Keratinocyte (primary cell): ENCODE measurements around the gene COPZ2. TPM values are rescaled to one million over a fixed set of nuclear protein-coding genes. Genes with fewer than 3 reads are reported as not detected.
"Not testable (repeated sequence)": the region's sequence is repeated elsewhere in the genome, so short reads cannot be mapped to it uniquely, and the experiment has no call there.

Experiments used
- DNase-seq: peaks from one replicate; pipeline ENCODE4 v3.0.0-alpha.2; 2011; ENCODE audit warnings: low read depth, missing footprints, low spot score
- FAIRE-seq: peaks from 2 replicates; lab custom pipeline; 2011; peaks lifted over from hg19 to GRCh38; lab: Jason Lieb, UNC
- H2AFZ ChIP-seq: 2 replicates; pipeline ENCODE4 v1.6.0; 2012; ENCODE audit warnings: low read length, control low read depth, inconsistent platforms; ENCODE audit not compliant: control insufficient read depth
- H3K27ac ChIP-seq: 2 replicates; pipeline ENCODE4 v1.5.1; 2011; ENCODE audit warnings: low read length; ENCODE audit not compliant: control insufficient read depth, insufficient read depth
- H3K27me3 ChIP-seq: 3 replicates; pipeline ENCODE4 v1.6.0; 2011; ENCODE audit warnings: low read length; ENCODE audit not compliant: control insufficient read depth, insufficient read depth; ENCODE audit errors: extremely low read depth
- H3K36me3 ChIP-seq, 2 experiments: 2 replicates in 1 of 2; 3 replicates in 1 of 2; pipeline ENCODE4 v1.5.1; 2011; ENCODE audit warnings: low read length in 2 of 2, mild to moderate bottlenecking in 1 of 2; ENCODE audit not compliant: control insufficient read depth in 2 of 2, insufficient read depth in 2 of 2; ENCODE audit errors: extremely low read depth in 1 of 2
- H3K4me1 ChIP-seq: 3 replicates; pipeline ENCODE4 v1.5.1; 2011; ENCODE audit warnings: low read length; ENCODE audit not compliant: control insufficient read depth, insufficient read depth; ENCODE audit errors: extremely low read depth
- H3K4me2 ChIP-seq: 3 replicates; pipeline ENCODE4 v1.6.0; 2011; ENCODE audit warnings: low read depth, low read length; ENCODE audit not compliant: control insufficient read depth, insufficient read depth; ENCODE audit errors: extremely low read depth
- H3K4me3 ChIP-seq, 3 experiments: fragments of 200-600 bp in 1 of 3; sonication (generic) in 1 of 3; 2 replicates in 2 of 3; 3 replicates in 1 of 3; pipeline ENCODE4 v1.5.1; 2011 to 2016; ENCODE audit warnings: low read length in 3 of 3, mild to moderate bottlenecking in 3 of 3, control low read depth in 2 of 3, inconsistent platforms in 1 of 3, low read depth in 1 of 3, mixed read lengths in 1 of 3, mixed run types in 1 of 3, moderate library complexity in 1 of 3; ENCODE audit not compliant: control insufficient read depth in 2 of 3, insufficient read depth in 2 of 3; ENCODE audit errors: extremely low read depth in 1 of 3
- H3K79me2 ChIP-seq: 2 replicates; pipeline ENCODE4 v1.6.0; 2012; ENCODE audit warnings: low read length; ENCODE audit not compliant: control insufficient read depth, insufficient read depth
- H3K9ac ChIP-seq: 3 replicates; pipeline ENCODE4 v1.6.0; 2011; ENCODE audit warnings: low read length; ENCODE audit not compliant: control insufficient read depth, insufficient read depth; ENCODE audit errors: extremely low read depth
- H3K9me1 ChIP-seq: 3 replicates; pipeline ENCODE4 v1.6.0; 2011; ENCODE audit warnings: low read length; ENCODE audit not compliant: control insufficient read depth, insufficient read depth; ENCODE audit errors: extremely low read depth
- H3K9me3 ChIP-seq: 2 replicates; pipeline ENCODE4 v1.5.1; 2012; ENCODE audit warnings: low read depth, low read length; ENCODE audit not compliant: control insufficient read depth
- H4K20me1 ChIP-seq: 3 replicates; pipeline ENCODE4 v1.6.0; 2011; ENCODE audit warnings: low read length; ENCODE audit not compliant: control insufficient read depth, insufficient read depth; ENCODE audit errors: extremely low read depth
- EZH2 ChIP-seq: IDR thresholded peaks from one replicate; pipeline ENCODE4 v1.6.1; 2012; ENCODE audit warnings: inconsistent platforms, mild to moderate bottlenecking, low read length, moderate library complexity
- dilution Hi-C: fragments of 300-500 bp; cut with MboI; formaldehyde crosslinking; loops from one replicate; pipeline ENCODE4 v1.7.0; 2020; ENCODE audit warnings: low sequenced_read_pairs; ENCODE audit not compliant: extremely low pct_ligation_motif_present
- polyA plus RNA-seq, 5 experiments: library from polyadenylated mRNA; depleted of rRNA in 3 of 5; stranded (reverse) in 3 of 5; stranded (forward) in 1 of 5; unstranded in 1 of 5; fragments of >200 nt; gene quantifications; 1 replicate in 1 of 5; 2 replicates in 3 of 5; 3 replicates in 1 of 5; pipeline versions ENCODE4 v1.2.1 to v1.2.3, GENCODE V29; 2011 to 2012; ENCODE audit warnings: missing spikeins in 2 of 5, low read depth in 1 of 5, low replicate concordance in 1 of 5
- TF ChIP-seq, protein P1 (sequence below), 3 experiments: IDR thresholded peaks in 1 of 3; conservative IDR thresholded peaks in 1 of 3; optimal IDR thresholded peaks in 1 of 3; 2 replicates in 2 of 3; 3 replicates in 1 of 3; pipeline versions ENCODE3 to v1.5.1; 2011; ENCODE audit warnings: low read length in 3 of 3, mild to moderate bottlenecking in 3 of 3, moderate library complexity in 2 of 3, control low read depth in 1 of 3, inconsistent platforms in 1 of 3; ENCODE audit not compliant: insufficient read depth in 2 of 3; ENCODE audit errors: extremely low read depth in 1 of 3

Gene COPZ2
- polyA plus RNA-seq, 1 donor (not counting 4 experiments of a cell fraction or from before 2014, with no cell fraction given) = 11.1 TPM

DNA sequence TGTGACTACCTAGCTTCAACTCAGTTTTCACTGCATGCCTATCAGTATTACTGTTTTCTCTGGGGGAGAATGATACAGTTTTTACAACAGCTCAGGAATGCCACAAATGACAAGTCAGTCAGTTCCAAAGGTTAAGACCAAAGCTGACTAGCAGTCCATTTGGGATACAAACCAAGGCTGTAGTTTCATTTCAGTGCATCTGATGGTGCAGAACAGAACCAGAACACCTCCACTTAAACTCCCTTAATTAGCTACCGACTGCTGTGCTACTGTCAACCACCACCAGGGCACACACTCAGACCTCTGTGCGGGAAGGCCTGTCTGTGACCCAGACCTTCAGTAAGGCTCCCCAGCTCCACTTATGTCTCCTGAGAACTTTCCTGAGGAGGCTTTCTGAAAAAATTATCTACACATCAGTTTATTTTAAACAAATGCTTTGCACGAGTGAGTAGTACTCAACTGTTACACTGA, 30.9 kb upstream of the COPZ2 start:
- Histone ChIP-seq H3K4me2 (no peak overlapping the region), H3K27ac (no peak overlapping the region), H3K4me3 (no peak overlapping the region), H3K9ac (no peak overlapping the region), H3K36me3 (peaks cover 10 to 32% of the 10 kb centered on the region in 2 experiments), H4K20me1 (no peaks in the 10 kb centered on the region), H3K79me2 (peaks cover 1% of the 10 kb centered on the region), H3K9me1 (no peaks in the 10 kb centered on the region), H3K27me3 (no peaks in the 10 kb centered on the region), H3K9me3 (no peaks in the 10 kb centered on the region), H3K4me1 (peaks cover 16% of the 10 kb centered on the region), H2AFZ (no peak overlapping the region)
- no peak for TF ChIP-seq EZH2
- TF ChIP-seq, protein P1, sequence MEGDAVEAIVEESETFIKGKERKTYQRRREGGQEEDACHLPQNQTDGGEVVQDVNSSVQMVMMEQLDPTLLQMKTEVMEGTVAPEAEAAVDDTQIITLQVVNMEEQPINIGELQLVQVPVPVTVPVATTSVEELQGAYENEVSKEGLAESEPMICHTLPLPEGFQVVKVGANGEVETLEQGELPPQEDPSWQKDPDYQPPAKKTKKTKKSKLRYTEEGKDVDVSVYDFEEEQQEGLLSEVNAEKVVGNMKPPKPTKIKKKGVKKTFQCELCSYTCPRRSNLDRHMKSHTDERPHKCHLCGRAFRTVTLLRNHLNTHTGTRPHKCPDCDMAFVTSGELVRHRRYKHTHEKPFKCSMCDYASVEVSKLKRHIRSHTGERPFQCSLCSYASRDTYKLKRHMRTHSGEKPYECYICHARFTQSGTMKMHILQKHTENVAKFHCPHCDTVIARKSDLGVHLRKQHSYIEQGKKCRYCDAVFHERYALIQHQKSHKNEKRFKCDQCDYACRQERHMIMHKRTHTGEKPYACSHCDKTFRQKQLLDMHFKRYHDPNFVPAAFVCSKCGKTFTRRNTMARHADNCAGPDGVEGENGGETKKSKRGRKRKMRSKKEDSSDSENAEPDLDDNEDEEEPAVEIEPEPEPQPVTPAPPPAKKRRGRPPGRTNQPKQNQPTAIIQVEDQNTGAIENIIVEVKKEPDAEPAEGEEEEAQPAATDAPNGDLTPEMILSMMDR (optimal IDR thresholded peaks at IDR 0.05 in 1 of 3, IDR thresholded peaks at IDR 0.05 in 1 of 3, conservative IDR thresholded peaks at IDR 0.05 in 1 of 3; ENCODE audit: extremely low read depth in 1 of 3, insufficient read depth in 2 of 3, low read length in 3 of 3) = peak; percentile 33 to 65 (median 52)
- DNase-seq = no peak
- FAIRE-seq = no peak
- dilution Hi-C loops = no loop called here

DNA sequence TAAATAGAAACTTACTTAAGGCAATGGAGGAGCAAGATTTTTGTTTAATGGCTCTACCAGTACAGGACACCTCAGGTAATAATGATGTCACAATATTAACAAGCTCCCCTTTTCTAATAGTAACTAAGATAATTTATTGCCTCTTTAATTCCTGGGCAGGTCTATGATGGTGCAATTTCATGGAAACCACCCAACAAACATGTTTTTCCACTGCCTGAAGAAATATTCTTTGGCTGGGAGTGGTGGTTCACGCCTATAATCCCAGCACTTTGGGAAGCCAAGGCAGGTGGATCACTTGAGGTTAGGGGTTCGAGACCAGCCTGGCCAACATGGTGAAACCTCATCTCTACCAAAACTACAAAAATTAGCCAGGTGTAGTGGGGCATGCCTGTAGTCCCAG, 30.2 kb upstream of the COPZ2 start:
- H3K4me3 ChIP-seq, dilution Hi-C loops, H3K27me3 ChIP-seq, H4K20me1 ChIP-seq, FAIRE-seq, H3K79me2 ChIP-seq, DNase-seq, H3K9me3 ChIP-seq, H3K9me1 ChIP-seq, H2AFZ ChIP-seq, H3K9ac ChIP-seq, H3K4me2 ChIP-seq: not testable (repeated sequence)
- peaks cover 9 to 27% of the 10 kb centered on the region in 2 experiments for H3K36me3 ChIP-seq
- H3K4me1 ChIP-seq = peaks cover 16% of the 10 kb centered on the region
- H3K27ac ChIP-seq = peak overlapping the region; percentile 34

DNA sequence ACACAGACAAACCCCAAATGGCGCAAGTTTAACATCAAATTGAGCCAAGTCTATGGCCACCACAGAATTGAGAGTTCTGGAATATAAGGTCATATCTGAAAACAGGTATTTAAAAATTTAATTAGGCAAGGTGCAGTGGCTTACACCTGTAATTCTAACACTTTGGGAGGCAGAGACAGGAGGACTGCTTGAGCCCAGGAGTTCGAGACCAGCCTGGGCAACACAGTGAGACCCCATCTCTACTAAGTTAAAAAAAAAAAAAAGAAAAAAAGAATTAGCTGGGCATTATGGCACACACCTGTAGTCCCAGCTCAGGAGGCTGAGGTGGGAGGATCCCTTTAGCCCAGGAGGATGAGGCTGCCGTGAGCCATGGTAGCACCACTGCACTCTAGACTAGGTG, 29.6 kb upstream of the COPZ2 start:
- Histone ChIP-seq H3K9me3 (no peaks in the 10 kb centered on the region), H3K27ac (no peak overlapping the region), H3K4me1 (peaks cover 16% of the 10 kb centered on the region), H3K4me2 (no peak overlapping the region), H4K20me1 (no peaks in the 10 kb centered on the region), H3K9ac (no peak overlapping the region), H3K4me3 (no peak overlapping the region), H3K36me3 (peaks cover 11 to 30% of the 10 kb centered on the region in 2 experiments), H3K9me1 (no peaks in the 10 kb centered on the region), H3K27me3 (no peaks in the 10 kb centered on the region), H3K79me2 (peaks cover 1% of the 10 kb centered on the region), H2AFZ (no peak overlapping the region)
- no peak for DNase-seq
- no peak for FAIRE-seq
- dilution Hi-C loops = no loop called here
- TF ChIP-seq, protein P1 (optimal IDR thresholded peaks at IDR 0.05 in 1 of 3, IDR thresholded peaks at IDR 0.05 in 1 of 3, conservative IDR thresholded peaks at IDR 0.05 in 1 of 3; ENCODE audit: extremely low read depth in 1 of 3, insufficient read depth in 2 of 3, low read length in 3 of 3) = no peak
- no peak for TF ChIP-seq EZH2
